HepG2 (cell line): Measurements from ENCODE around the gene STRC.
"Not testable (repeated sequence)": the region's sequence is repeated elsewhere in the genome, so short reads cannot be mapped to it uniquely, and the experiment has no call there.

Experiments used
- ARNTL ChIP-seq: sonication (generic); formaldehyde crosslinking; IDR thresholded peaks from 2 replicates; pipeline ENCODE4 v1.4.0; 2020; ENCODE audit warnings: mild to moderate bottlenecking, missing genetic modification reagents
- CBX1 ChIP-seq: IDR thresholded peaks from one replicate; pipeline ENCODE4 v1.6.1; 2016; ENCODE audit warnings: antibody characterized with exemption, low read depth
- EP300 ChIP-seq, 3 experiments: sonication (generic) in 1 of 3; formaldehyde crosslinking in 1 of 3; IDR thresholded peaks; 2 replicates each; pipeline versions ENCODE4 v1.5.1 to v1.6.1; 2011 to 2020; ENCODE audit warnings: low read depth in 2 of 3, low read length in 2 of 3, borderline replicate concordance in 1 of 3, improper control_type of control experiment in 1 of 3, mild to moderate bottlenecking in 1 of 3, missing genetic modification reagents in 1 of 3, moderate library complexity in 1 of 3
- GLI4 ChIP-seq: sonication (generic); formaldehyde crosslinking; IDR thresholded peaks from 2 replicates; pipeline ENCODE4 v1.5.1; 2020; ENCODE audit warnings: missing genetic modification reagents, mild to moderate bottlenecking, moderate library complexity, borderline replicate concordance
- NFE2L2 ChIP-seq: fragments of 150-350 bp; IDR thresholded peaks from 2 replicates; pipeline ENCODE4 v1.6.1; 2014; ENCODE audit warnings: low read length
- POLR2A ChIP-seq, 2 experiments: IDR thresholded peaks; 2 replicates each; pipeline ENCODE4 v1.6.1; 2011; ENCODE audit warnings: low read depth in 2 of 2, low read length in 2 of 2, mild to moderate bottlenecking in 1 of 2, moderate library complexity in 1 of 2; ENCODE audit not compliant: insufficient read depth in 1 of 2
- POLR2G ChIP-seq: fragments of 200-400 bp; formaldehyde crosslinking; IDR thresholded peaks from 2 replicates; pipeline ENCODE4 v1.6.1; 2018; ENCODE audit warnings: mild to moderate bottlenecking, low read depth, low read length, moderate library complexity
- YEATS4 ChIP-seq: sonication (generic); formaldehyde crosslinking; IDR thresholded peaks from 2 replicates; pipeline ENCODE4 v1.4.0; 2020; ENCODE audit warnings: missing genetic modification reagents, borderline replicate concordance
- ZNF180 ChIP-seq: sonication (generic); formaldehyde crosslinking; IDR thresholded peaks from 2 replicates; pipeline ENCODE4 v1.4.0; 2020; ENCODE audit warnings: low read depth, missing genetic modification reagents, borderline replicate concordance
- ZNF441 ChIP-seq: sonication (generic); formaldehyde crosslinking; IDR thresholded peaks from 2 replicates; pipeline ENCODE4 v1.7.0; 2021; ENCODE audit warnings: missing genetic modification reagents, borderline replicate concordance
- ZNF790 ChIP-seq: sonication (generic); formaldehyde crosslinking; IDR thresholded peaks from 2 replicates; pipeline ENCODE4 v1.8.0; 2022; ENCODE audit warnings: missing genetic modification reagents, mild to moderate bottlenecking, borderline replicate concordance
- ZSCAN20 ChIP-seq: sonication (generic); formaldehyde crosslinking; IDR thresholded peaks from 2 replicates; pipeline ENCODE4 v1.4.0; 2020; ENCODE audit warnings: missing genetic modification reagents, mild to moderate bottlenecking, borderline replicate concordance
- TF ChIP-seq, protein P1 (sequence below): sonication (generic); formaldehyde crosslinking; IDR thresholded peaks from 2 replicates; pipeline ENCODE4 v1.4.0; 2020; ENCODE audit warnings: missing genetic modification reagents
- TF ChIP-seq, protein P2 (sequence below): sonication (generic); formaldehyde crosslinking; IDR thresholded peaks from 2 replicates; pipeline ENCODE4 v1.5.0; 2020; ENCODE audit warnings: mild to moderate bottlenecking, missing genetic modification reagents, moderate library complexity

DNA sequence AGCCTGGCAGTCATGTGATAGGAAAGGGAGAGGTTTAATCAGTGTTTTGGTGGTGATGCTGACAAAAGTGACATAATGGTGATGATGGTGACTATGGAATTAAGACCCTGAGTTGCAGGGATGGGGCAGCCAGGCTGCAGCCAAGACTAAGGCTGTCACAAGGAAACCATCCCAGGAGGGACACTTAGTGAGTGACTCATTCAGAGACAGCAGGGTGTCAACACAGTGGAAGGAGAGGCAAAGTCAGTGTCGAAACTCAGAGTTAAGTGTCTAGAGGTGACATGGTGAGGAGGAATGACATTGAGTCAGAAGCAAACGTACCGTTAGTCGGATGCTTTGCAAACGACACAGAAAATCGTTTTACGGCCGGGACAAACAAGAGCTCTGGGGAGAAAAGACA is 44.7 kb upstream of the STRC start:
- TF ChIP-seq YEATS4 (CRISPR knock-in tag); ZNF180 (CRISPR knock-in tag); ZSCAN20 (CRISPR knock-in tag); ARNTL (CRISPR knock-in tag); ZNF441 (CRISPR knock-in tag); GLI4 (CRISPR knock-in tag); CBX1; POLR2A (IDR thresholded peaks at IDR 0.05; ENCODE audit: insufficient read depth in 1 of 2, low read depth in 2 of 2, low read length in 2 of 2); ZNF790; EP300 (IDR thresholded peaks at IDR 0.05; ENCODE audit: low read depth in 2 of 2, low read length in 2 of 2); EP300 (CRISPR knock-in tag; IDR thresholded peaks at IDR 0.05; ENCODE audit: borderline replicate concordance); POLR2G; NFE2L2: not testable (repeated sequence)
- TF ChIP-seq, protein P1, sequence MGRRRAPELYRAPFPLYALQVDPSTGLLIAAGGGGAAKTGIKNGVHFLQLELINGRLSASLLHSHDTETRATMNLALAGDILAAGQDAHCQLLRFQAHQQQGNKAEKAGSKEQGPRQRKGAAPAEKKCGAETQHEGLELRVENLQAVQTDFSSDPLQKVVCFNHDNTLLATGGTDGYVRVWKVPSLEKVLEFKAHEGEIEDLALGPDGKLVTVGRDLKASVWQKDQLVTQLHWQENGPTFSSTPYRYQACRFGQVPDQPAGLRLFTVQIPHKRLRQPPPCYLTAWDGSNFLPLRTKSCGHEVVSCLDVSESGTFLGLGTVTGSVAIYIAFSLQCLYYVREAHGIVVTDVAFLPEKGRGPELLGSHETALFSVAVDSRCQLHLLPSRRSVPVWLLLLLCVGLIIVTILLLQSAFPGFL (CRISPR knock-in tag), result not testable (repeated sequence)
- TF ChIP-seq, protein P2, sequence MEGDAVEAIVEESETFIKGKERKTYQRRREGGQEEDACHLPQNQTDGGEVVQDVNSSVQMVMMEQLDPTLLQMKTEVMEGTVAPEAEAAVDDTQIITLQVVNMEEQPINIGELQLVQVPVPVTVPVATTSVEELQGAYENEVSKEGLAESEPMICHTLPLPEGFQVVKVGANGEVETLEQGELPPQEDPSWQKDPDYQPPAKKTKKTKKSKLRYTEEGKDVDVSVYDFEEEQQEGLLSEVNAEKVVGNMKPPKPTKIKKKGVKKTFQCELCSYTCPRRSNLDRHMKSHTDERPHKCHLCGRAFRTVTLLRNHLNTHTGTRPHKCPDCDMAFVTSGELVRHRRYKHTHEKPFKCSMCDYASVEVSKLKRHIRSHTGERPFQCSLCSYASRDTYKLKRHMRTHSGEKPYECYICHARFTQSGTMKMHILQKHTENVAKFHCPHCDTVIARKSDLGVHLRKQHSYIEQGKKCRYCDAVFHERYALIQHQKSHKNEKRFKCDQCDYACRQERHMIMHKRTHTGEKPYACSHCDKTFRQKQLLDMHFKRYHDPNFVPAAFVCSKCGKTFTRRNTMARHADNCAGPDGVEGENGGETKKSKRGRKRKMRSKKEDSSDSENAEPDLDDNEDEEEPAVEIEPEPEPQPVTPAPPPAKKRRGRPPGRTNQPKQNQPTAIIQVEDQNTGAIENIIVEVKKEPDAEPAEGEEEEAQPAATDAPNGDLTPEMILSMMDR (CRISPR knock-in tag), result not testable (repeated sequence)
